MCF 10A (cell line): ENCODE measurements around the gene UNC80. TPM values are rescaled to one million over a fixed set of nuclear protein-coding genes. Genes with fewer than 3 reads are reported as not detected.

Experiments used
- BruUV-seq: library from RNA; stranded (reverse); fragments of 400-500 nt; replicated peaks from 2 replicates; lab custom pipeline; 2021; lab: Mats Ljungman, UMichigan
- CTCF ChIA-PET: fragments of 300-600 bp; sonication (Branson Sonifier 250); formaldehyde crosslinking; extraction: SDS; loops from one replicate; lab custom pipeline; 2021; ENCODE audit warnings: antibody characterized with exemption, inconsistent platforms; lab: Yijun Ruan, JAX
- POLR2A ChIA-PET: fragments of 300-600, 350-650 bp; sonication (Branson Sonifier 250); formaldehyde crosslinking; extraction: SDS; loops from one replicate; lab custom pipeline; 2020; ENCODE audit warnings: antibody characterized with exemption, inconsistent platforms; lab: Yijun Ruan, JAX
- DNase-seq: peaks from one replicate; pipeline ENCODE4 v3.0.0-alpha.2; 2018; ENCODE audit not compliant: unreplicated experiment
- H3K27ac Mint-ChIP-seq: one replicate; pipeline ENCODE4 v1.8.0; 2022; ENCODE audit warnings: mild to moderate bottlenecking, low read depth, mixed read lengths; ENCODE audit not compliant: unreplicated experiment
- H3K27me3 Mint-ChIP-seq: one replicate; pipeline ENCODE4 v1.8.0; 2022; ENCODE audit warnings: mixed read lengths; ENCODE audit not compliant: insufficient read depth, unreplicated experiment
- H3K36me3 Mint-ChIP-seq: one replicate; pipeline ENCODE4 v1.8.0; 2022; ENCODE audit warnings: mild to moderate bottlenecking, moderate library complexity, mixed read lengths; ENCODE audit not compliant: insufficient read depth, unreplicated experiment
- H3K4me1 Mint-ChIP-seq: one replicate; pipeline ENCODE4 v1.8.0; 2022; ENCODE audit warnings: mixed read lengths; ENCODE audit not compliant: insufficient read depth, unreplicated experiment
- H3K4me3 Mint-ChIP-seq: one replicate; pipeline ENCODE4 v1.8.0; 2022; ENCODE audit warnings: mild to moderate bottlenecking, moderate library complexity, mixed read lengths; ENCODE audit not compliant: unreplicated experiment
- H3K9me3 Mint-ChIP-seq: one replicate; pipeline ENCODE4 v1.8.0; 2022; ENCODE audit warnings: mixed read lengths; ENCODE audit not compliant: unreplicated experiment
- intact Hi-C: fragments of 100-400 bp; cut with micrococcal nuclease; formaldehyde crosslinking; loops from 2 replicates; pipeline ENCODE4 v1.14.1; 2022
- total RNA-seq: library from RNA; stranded (reverse); gene quantifications from 2 replicates; pipeline ENCODE4 v1.2.3, GENCODE V29; 2022
- TF ChIP-seq, protein P1 (sequence below): fragments of 200-600 bp; IDR thresholded peaks from one replicate; pipeline ENCODE4 v1.8.0; 2022; ENCODE audit warnings: antibody characterized with exemption, mild to moderate bottlenecking; ENCODE audit not compliant: unreplicated experiment

Gene UNC80
- total RNA-seq, 1 experiment from 2014 or later = not detected

- DNase-seq = peak; percentile 17
- no TSS peak for BruUV-seq
- Mint-ChIP-seq H3K27ac (no peak overlapping the region), H3K4me1 (no peaks in the 10 kb centered on the region), H3K27me3 (peaks cover 4% of the 10 kb centered on the region), H3K4me3 (no peak overlapping the region), H3K9me3 (peaks cover 9% of the 10 kb centered on the region), H3K36me3 (no peaks in the 10 kb centered on the region)
- intact Hi-C loops = no loop called here
- POLR2A ChIA-PET = interaction anchor here (1.2 to 1.3 kb wide), 2 partner anchors 19 to 28 kb away, joined by 3 to 4 read pairs; no protein-coding TSS in a partner anchor
- CTCF ChIA-PET = interaction anchor here (0.5 kb wide), 1 partner anchor 295 kb away, joined by 3 read pairs; no protein-coding TSS in a partner anchor
- TF ChIP-seq, protein P1, sequence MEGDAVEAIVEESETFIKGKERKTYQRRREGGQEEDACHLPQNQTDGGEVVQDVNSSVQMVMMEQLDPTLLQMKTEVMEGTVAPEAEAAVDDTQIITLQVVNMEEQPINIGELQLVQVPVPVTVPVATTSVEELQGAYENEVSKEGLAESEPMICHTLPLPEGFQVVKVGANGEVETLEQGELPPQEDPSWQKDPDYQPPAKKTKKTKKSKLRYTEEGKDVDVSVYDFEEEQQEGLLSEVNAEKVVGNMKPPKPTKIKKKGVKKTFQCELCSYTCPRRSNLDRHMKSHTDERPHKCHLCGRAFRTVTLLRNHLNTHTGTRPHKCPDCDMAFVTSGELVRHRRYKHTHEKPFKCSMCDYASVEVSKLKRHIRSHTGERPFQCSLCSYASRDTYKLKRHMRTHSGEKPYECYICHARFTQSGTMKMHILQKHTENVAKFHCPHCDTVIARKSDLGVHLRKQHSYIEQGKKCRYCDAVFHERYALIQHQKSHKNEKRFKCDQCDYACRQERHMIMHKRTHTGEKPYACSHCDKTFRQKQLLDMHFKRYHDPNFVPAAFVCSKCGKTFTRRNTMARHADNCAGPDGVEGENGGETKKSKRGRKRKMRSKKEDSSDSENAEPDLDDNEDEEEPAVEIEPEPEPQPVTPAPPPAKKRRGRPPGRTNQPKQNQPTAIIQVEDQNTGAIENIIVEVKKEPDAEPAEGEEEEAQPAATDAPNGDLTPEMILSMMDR = no peak
These were observed 9.1 kb upstream of the UNC80 start for GRCh38 chr2:209762563-209762962.

- Mint-ChIP-seq H3K4me1 (no peaks in the 10 kb centered on the region), H3K27ac (no peak overlapping the region), H3K27me3 (peaks cover 9% of the 10 kb centered on the region), H3K4me3 (no peak overlapping the region), H3K36me3 (no peaks in the 10 kb centered on the region), H3K9me3 (peaks cover 9% of the 10 kb centered on the region)
- POLR2A ChIA-PET = interaction anchor here (1.3 kb wide), 1 partner anchor 29 kb away, joined by 3 read pairs; no protein-coding TSS in a partner anchor
- intact Hi-C loops = no loop called here
- CTCF ChIA-PET = interaction anchor here (0.6 kb wide), 1 partner anchor 19 kb away, joined by 3 read pairs; no protein-coding TSS in a partner anchor
- BruUV-seq = no TSS peak
- no peak for DNase-seq
- TF ChIP-seq, protein P1 = no peak
These were observed 8.5 kb upstream of the UNC80 start for GRCh38 chr2:209763106-209763505.

- Mint-ChIP-seq H3K4me1 (no peaks in the 10 kb centered on the region), H3K27me3 (peaks cover 10% of the 10 kb centered on the region), H3K4me3 (no peak overlapping the region), H3K9me3 (no peaks in the 10 kb centered on the region), H3K36me3 (no peaks in the 10 kb centered on the region), H3K27ac (no peak overlapping the region)
- ChIA-PET CTCF (no interaction called here), POLR2A (no interaction called here)
- no peak for DNase-seq
- intact Hi-C loops = no loop called here
- BruUV-seq = no TSS peak
- TF ChIP-seq, protein P1 = no peak
These were observed 5.0 kb upstream of the UNC80 start for GRCh38 chr2:209766613-209767012.

DNA sequence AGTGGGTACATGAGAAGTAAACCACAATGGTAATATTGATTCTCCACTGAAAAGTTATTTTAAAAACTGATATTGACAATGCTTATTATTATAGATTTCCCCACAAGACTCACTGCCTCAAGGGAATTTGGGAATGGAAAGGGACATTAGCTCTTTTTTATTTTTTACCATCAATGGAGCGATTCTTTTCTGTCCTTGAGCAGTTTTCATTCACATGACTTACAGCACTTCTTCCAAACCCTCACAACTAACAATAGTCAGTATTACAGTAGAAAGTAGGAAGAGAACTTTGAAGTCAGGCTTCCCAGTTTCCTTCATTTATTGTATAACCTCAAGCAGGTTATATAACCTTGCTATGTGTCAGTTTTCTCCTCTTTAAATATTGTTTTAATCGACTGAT lies 4.3 kb upstream of the UNC80 start:
- Mint-ChIP-seq H3K27ac (no peak overlapping the region), H3K27me3 (peaks cover 10% of the 10 kb centered on the region), H3K36me3 (no peaks in the 10 kb centered on the region), H3K9me3 (no peaks in the 10 kb centered on the region), H3K4me1 (no peaks in the 10 kb centered on the region), H3K4me3 (no peak overlapping the region)
- POLR2A ChIA-PET = no interaction called here
- no peak for DNase-seq
- intact Hi-C loops = no loop called here
- BruUV-seq = no TSS peak
- CTCF ChIA-PET = no interaction called here
- TF ChIP-seq, protein P1 = no peak
